ENCODE results near the gene CSF3R. TPM values are rescaled to one million over a fixed set of nuclear protein-coding genes. Genes with fewer than 3 reads are reported as not detected.

CSF3R gene
- total and polyA plus RNA-seq, 2 of the 4 experiments (the other 2 are of a cell fraction), result not detected

- Histone ChIP-seq H2AK5ac (ENCODE audit: low read depth, low read length) (no peak overlapping the region), H2BK5ac (ENCODE audit: low read depth, low read length, poor library complexity, severe bottlenecking) (no peak overlapping the region), H3K9me3 (ENCODE audit: control insufficient read depth, insufficient read depth, low read length) (no peaks in the 10 kb centered on the region), H3K27ac (ENCODE audit: insufficient read depth, low read length) (no peak overlapping the region), H3K23ac (ENCODE audit: low read depth, low read length) (no peak overlapping the region), H3K4me1 (ENCODE audit: control insufficient read depth, insufficient read depth, low read length) (no peaks in the 10 kb centered on the region), H3K56ac (ENCODE audit: extremely low read depth, insufficient read depth, low read length) (no peak overlapping the region), H3K18ac (ENCODE audit: low read depth, low read length) (no peak overlapping the region), H3K14ac (replicated peaks; ENCODE audit: low read depth, low read length) (no peak overlapping the region), H4K8ac (ENCODE audit: low read depth in 2 of 2, low read length in 2 of 2) (no peak overlapping the region), H3K79me1 (ENCODE audit: low read depth in 1 of 2, low read length in 2 of 2) (no peaks in the 10 kb centered on the region), H3K27me3 (ENCODE audit: control insufficient read depth, insufficient read depth, low read length) (peaks cover 2% of the 10 kb centered on the region; the same call in 1 of the 2 replicates), H2BK20ac (ENCODE audit: low read depth, low read length) (no peak overlapping the region), H2AFZ (replicated peaks; ENCODE audit: low read length, poor library complexity) (peak overlapping the region; percentile 67), H3K9me1 (ENCODE audit: insufficient read depth, low read length) (no peaks in the 10 kb centered on the region), H3K4me3 (ENCODE audit: insufficient read depth, low read depth, low read length) (no peak overlapping the region), H2BK120ac (ENCODE audit: low read depth, low read length) (no peak overlapping the region), H2AK9ac (replicated peaks; ENCODE audit: low read depth, low read length, poor library complexity) (peak overlapping the region; percentile 42), H4K20me1 (ENCODE audit: insufficient read depth, low read length) (no peaks in the 10 kb centered on the region), H3K4me2 (ENCODE audit: low read depth, low read length) (no peak overlapping the region), H3K9ac (ENCODE audit: low read depth, low read length) (no peak overlapping the region), H4K91ac (ENCODE audit: insufficient read depth, low read depth, low read length) (no peak overlapping the region), H2BK15ac (ENCODE audit: low read depth, low read length) (no peak overlapping the region), H4K5ac (ENCODE audit: low read depth, low read length) (no peak overlapping the region), H3K4ac (ENCODE audit: low read depth, low read length) (no peak overlapping the region), H3K36me3 (ENCODE audit: control insufficient read depth, insufficient read depth, low read length) (no peaks in the 10 kb centered on the region)
- dilution Hi-C loops (cut with HindIII; ENCODE audit: low sequenced_read_pairs, unreplicated experiment) (no loop called here), in situ Hi-C loops (cut with MboI; ENCODE audit: low sequenced_read_pairs) (no loop called here), intact Hi-C loops (cut with micrococcal nuclease) (no loop called here)
- TF ChIP-seq RCOR1 (IDR thresholded peaks at IDR 0.05; ENCODE audit: insufficient replicate concordance, low read length) (no peak), CEBPB (IDR thresholded peaks at IDR 0.05; ENCODE audit: low read depth, low read length) (no peak), CHD1 (IDR thresholded peaks at IDR 0.05; ENCODE audit: low read depth, low read length) (no peak), USF2 (IDR thresholded peaks at IDR 0.05; ENCODE audit: low read depth, low read length) (no peak), RFX5 (IDR thresholded peaks at IDR 0.05; ENCODE audit: low read depth, low read length) (no peak), ELK1 (IDR thresholded peaks at IDR 0.05; ENCODE audit: borderline replicate concordance, low read depth, low read length) (no peak), POLR2A (IDR thresholded peaks at IDR 0.05; ENCODE audit: low read depth, low read length) (no peak), FOS (IDR thresholded peaks at IDR 0.05; ENCODE audit: low read depth, low read length) (no peak), SMC3 (IDR thresholded peaks at IDR 0.05; ENCODE audit: low read depth, low read length) (no peak), BHLHE40 (IDR thresholded peaks at IDR 0.05; ENCODE audit: low read depth, low read length) (no peak), MAZ (IDR thresholded peaks at IDR 0.05; ENCODE audit: borderline replicate concordance, low read depth, low read length) (no peak), MAFK (IDR thresholded peaks at IDR 0.05; ENCODE audit: low read depth, low read length) (no peak)
- TF ChIP-seq, protein P1, sequence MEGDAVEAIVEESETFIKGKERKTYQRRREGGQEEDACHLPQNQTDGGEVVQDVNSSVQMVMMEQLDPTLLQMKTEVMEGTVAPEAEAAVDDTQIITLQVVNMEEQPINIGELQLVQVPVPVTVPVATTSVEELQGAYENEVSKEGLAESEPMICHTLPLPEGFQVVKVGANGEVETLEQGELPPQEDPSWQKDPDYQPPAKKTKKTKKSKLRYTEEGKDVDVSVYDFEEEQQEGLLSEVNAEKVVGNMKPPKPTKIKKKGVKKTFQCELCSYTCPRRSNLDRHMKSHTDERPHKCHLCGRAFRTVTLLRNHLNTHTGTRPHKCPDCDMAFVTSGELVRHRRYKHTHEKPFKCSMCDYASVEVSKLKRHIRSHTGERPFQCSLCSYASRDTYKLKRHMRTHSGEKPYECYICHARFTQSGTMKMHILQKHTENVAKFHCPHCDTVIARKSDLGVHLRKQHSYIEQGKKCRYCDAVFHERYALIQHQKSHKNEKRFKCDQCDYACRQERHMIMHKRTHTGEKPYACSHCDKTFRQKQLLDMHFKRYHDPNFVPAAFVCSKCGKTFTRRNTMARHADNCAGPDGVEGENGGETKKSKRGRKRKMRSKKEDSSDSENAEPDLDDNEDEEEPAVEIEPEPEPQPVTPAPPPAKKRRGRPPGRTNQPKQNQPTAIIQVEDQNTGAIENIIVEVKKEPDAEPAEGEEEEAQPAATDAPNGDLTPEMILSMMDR (conservative IDR thresholded peaks at IDR 0.05; ENCODE audit: low read depth, low read length), result no peak
- ATAC-seq (ENCODE audit: low read depth) (no peak), DNase-seq (no peak)
- BruUV-seq (replicated peaks), result no TSS peak
- ChIA-PET POLR2A (ENCODE audit: unreplicated experiment) (no interaction called here), CTCF (no interaction called here)
- 51% methylated on average over 4 of the region's 12 CpGs; no CpG with 5 or more reads in 1 of the 2 experiments for WGBS, 2 experiments (ENCODE audit: extremely low coverage in 2 of 2, insufficient read length in 1 of 2)
These were observed 31.2 kb upstream of the CSF3R start for GRCh38 chr1:36513676-36514473.

Measured in IMR-90 (cell line).